Activated naive CD8-positive, alpha-beta T cell treated with anti-CD3 and anti-CD28 coated beads, Interleukin-2, amount 50 U/mL, for 24 hours (primary cell): ENCODE data around the gene MRRF.
A peak's percentile ranks its signal among the peaks of the same experiment; 100 is the strongest.

Source experiments
- ATAC-seq: fragments of 150-1000 bp; cut with Tn5 transposase; one replicate; pipeline ENCODE4 v1.10.0; 2021
- DNase-seq: peaks from one replicate; pipeline ENCODE4 v3.0.0; 2021
- H3K27ac Mint-ChIP-seq: one replicate; pipeline ENCODE4 v1.8.0; 2021; ENCODE audit warnings: mild to moderate bottlenecking, mixed read lengths
- H3K27me3 Mint-ChIP-seq: one replicate; pipeline ENCODE4 v1.8.0; 2021; ENCODE audit warnings: mixed read lengths
- H3K36me3 Mint-ChIP-seq: one replicate; pipeline ENCODE4 v1.8.0; 2021; ENCODE audit warnings: low read depth, mixed read lengths
- H3K4me1 Mint-ChIP-seq: one replicate; pipeline ENCODE4 v1.8.0; 2021; ENCODE audit warnings: mixed read lengths
- H3K4me3 Mint-ChIP-seq: one replicate; pipeline ENCODE4 v1.8.0; 2021; ENCODE audit warnings: mild to moderate bottlenecking, moderate library complexity, mixed read lengths
- H3K9me3 Mint-ChIP-seq: one replicate; pipeline ENCODE4 v1.8.0; 2021; ENCODE audit warnings: mixed read lengths

The MRRF gene

GRCh38 chr9:122377241-122378164 lies 112.8 kb downstream of the MRRF start:
- Mint-ChIP-seq H3K27me3 (peaks cover 19% of the 10 kb centered on the region), H3K4me3 (no peak overlapping the region)
- peak; percentile 13 for ATAC-seq

GRCh38 chr9:122378236-122378635 lies 113.6 kb downstream of the MRRF start:
- Mint-ChIP-seq H3K27ac (no peak overlapping the region), H3K36me3 (peaks cover 6% of the 10 kb centered on the region), H3K27me3 (peaks cover 15% of the 10 kb centered on the region), H3K4me3 (no peak overlapping the region), H3K4me1 (peaks cover 8% of the 10 kb centered on the region), H3K9me3 (no peaks in the 10 kb centered on the region)
- DNase-seq = no peak
- no peak for ATAC-seq

More at GRCh38 chr9:122377241-122378164, 112.8 kb downstream of the MRRF start:
- no peak for DNase-seq
- peaks cover 6% of the 10 kb centered on the region for H3K36me3 Mint-ChIP-seq
- no peak overlapping the region for H3K27ac Mint-ChIP-seq
- H3K9me3 Mint-ChIP-seq = no peaks in the 10 kb centered on the region
- peaks cover 5% of the 10 kb centered on the region for H3K4me1 Mint-ChIP-seq

GRCh38 chr9:122379340-122379739 lies 114.7 kb downstream of the MRRF start:
- peak; percentile 28 for DNase-seq
- H3K27ac Mint-ChIP-seq = no peak overlapping the region
- no peak overlapping the region for H3K4me3 Mint-ChIP-seq
- peaks cover 6% of the 10 kb centered on the region for H3K36me3 Mint-ChIP-seq
- H3K9me3 Mint-ChIP-seq = no peaks in the 10 kb centered on the region
- ATAC-seq = no peak
- H3K4me1 Mint-ChIP-seq = peaks cover 16% of the 10 kb centered on the region
- H3K27me3 Mint-ChIP-seq = peaks cover 12% of the 10 kb centered on the region

- Mint-ChIP-seq H3K36me3 (peaks cover 6% of the 10 kb centered on the region), H3K4me1 (peaks cover 20% of the 10 kb centered on the region), H3K27ac (no peak overlapping the region), H3K4me3 (no peak overlapping the region), H3K9me3 (no peaks in the 10 kb centered on the region), H3K27me3 (peaks cover 12% of the 10 kb centered on the region)
- DNase-seq (no peak), ATAC-seq (no peak)
Observed at GRCh38 chr9:122380293-122380692, 115.6 kb downstream of the MRRF start.
